ENCODE measurements around the gene BTLA.
"Not testable (repeated sequence)": the region's sequence is repeated elsewhere in the genome, so short reads cannot be mapped to it uniquely, and the experiment has no call there.

Gene BTLA, protein sequence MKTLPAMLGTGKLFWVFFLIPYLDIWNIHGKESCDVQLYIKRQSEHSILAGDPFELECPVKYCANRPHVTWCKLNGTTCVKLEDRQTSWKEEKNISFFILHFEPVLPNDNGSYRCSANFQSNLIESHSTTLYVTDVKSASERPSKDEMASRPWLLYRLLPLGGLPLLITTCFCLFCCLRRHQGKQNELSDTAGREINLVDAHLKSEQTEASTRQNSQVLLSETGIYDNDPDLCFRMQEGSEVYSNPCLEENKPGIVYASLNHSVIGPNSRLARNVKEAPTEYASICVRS

DNA sequence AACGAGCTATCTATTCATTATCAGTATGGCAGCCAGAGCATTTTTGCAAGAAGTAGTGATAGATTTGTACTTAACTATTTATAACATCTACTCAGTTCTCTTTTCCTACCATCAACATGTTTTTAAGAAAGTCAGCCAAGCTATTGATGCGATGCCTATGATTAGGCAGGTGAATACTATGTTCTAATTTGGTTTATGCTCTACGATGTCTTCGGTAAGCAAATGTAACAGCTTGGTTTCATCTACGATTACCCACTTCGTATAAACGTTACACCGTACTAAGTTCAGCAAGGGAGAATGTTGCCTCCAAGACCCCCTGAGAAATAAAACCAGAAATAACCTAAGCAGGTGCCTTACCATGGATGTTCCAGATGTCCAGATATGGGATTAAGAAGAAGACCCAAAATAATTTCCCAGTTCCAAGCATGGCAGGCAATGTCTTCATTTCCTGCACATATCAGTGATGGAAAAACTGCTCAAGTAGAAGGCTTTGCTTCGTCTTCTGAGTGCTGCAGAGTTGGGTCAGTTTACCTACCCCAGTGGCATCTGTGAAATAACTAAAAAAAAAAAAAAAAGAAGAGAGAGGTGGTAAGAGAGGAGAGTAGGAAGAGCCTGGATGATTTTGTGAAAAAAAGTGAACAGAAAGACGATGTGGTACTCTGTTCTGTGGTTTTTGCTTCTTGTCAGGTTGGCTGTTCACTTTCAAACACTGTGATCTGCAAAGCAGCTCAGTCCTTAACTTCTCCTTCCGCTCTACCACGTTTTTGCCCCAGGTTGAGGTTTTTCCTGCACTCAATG, at the start of gene BTLA:
Gene BTLA, minus strand, starts transcription at position 559 of the 798 bp plus-strand sequence. Its CDS starts 114 bp downstream, at position 445.
- DNase-seq = no peak

DNA sequence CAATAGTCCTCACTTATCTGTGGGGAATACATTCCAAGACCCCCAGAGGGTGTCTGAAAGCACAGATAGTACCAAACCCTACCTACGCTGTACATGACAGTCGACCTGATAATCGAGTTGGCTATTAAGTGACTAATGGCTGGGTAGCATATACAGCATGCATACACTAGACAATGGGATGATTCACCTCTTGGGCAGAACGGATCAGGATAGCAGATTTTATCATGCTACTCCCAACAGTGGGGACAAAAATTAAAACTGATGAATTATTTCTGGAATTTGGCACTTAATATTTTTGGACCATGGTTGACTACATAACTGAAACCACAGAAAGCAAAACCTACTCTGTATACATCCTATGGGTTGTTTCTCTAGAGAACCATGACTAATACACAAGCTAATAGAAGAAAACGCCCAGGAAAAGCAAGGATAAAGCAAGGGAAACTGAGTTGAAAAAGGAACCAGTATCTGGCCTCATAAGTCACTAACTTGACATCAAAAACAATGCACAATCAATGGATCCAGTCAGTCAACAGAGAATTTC, 47.0 kb upstream of the BTLA start:
- DNase-seq = no peak

DNA sequence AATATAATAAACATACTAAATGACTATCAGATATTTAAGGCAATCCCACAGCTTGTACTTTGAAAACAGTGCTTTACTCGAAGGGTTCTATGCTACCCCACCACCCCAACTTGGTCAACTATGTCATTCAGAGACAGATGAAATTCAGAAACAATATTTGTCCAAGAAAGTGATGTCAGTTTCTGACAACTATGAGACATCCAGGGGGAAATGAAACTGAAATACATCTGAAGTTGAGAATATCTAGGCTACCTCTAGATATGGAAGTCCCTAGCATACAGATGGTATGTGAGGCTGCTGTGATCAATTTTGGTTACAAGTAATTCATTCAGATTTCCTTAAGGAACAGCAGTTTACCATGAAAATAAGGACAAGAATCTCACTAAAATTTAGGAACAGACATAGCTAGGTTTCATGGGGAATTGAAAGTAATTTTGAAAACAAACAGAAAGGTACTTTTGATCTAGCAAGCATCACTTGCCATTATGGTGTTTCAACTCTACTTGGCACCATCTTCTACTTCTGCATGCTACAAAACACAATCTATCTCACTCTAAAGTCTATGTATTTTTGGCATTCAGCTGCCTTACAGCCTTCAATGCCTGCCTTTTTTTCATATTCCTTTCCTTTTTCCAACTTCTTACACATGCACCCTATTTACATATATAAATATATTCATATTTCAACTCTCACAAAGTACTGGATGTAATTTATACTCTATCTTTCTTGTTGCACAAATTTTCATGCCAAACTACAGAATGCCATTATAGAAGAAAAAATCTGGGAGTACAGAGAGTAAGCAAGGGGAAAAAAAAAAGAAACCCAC, 40.8 kb upstream of the BTLA start:
- DNase-seq = no peak

DNA sequence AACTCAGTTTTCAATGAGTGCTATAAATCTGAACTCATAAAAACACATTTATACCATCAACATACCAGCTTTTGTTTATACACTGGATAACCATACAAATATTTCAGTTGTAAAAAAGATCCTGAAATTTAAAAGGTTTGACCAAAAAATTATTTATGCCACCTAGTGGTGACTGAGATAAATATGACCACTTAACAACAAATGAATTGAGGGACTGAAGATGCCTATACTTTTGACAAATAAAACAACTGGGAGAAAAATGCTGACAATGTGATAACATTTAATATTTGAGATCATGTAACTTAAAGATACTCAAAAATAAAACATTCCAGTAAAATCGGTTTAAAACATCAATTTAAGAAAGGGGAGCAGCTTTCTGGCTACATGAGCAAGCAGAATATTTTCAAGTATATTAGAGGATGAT, 32.1 kb upstream of the BTLA start:
- peak; percentile 53 for DNase-seq

DNA sequence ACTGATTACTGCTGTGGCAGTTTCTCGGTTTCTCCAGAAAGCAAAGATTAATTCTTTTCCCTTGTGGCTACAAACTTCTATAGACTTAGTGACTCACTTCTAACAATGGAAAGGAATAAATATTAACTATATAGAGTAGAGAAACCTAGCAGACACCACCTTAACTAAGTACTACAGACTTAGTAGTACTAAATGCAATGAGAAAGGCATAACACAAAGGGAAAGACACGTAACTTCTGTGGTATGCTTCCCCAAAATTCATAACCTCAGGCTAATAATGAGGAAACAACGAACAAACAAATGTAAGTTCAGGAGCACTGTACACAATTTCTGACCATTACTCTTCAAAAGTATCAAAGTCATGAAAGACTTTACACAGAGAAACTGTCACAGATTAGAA, 31.3 kb upstream of the BTLA start:
- DNase-seq = no peak

DNA sequence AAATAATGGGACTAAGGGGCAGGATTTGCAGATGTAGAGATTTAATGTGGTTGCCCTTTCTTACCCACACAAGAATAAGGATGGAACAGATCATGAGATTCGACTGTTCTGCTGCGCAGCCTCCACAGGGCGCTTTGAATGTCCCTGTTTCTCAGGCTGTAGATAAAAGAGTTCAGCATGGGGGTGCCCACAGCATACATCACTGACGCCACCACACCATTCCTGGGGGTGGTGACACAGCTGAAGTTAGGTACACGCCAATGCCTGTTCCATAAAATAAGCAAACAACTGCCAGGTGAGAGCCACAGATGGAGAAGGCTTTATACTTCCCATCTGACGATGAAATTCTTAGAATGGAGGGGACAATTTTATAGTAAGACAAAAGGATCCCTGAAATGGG, 24.9 kb upstream of the BTLA start:
- not testable (repeated sequence) for DNase-seq

DNA sequence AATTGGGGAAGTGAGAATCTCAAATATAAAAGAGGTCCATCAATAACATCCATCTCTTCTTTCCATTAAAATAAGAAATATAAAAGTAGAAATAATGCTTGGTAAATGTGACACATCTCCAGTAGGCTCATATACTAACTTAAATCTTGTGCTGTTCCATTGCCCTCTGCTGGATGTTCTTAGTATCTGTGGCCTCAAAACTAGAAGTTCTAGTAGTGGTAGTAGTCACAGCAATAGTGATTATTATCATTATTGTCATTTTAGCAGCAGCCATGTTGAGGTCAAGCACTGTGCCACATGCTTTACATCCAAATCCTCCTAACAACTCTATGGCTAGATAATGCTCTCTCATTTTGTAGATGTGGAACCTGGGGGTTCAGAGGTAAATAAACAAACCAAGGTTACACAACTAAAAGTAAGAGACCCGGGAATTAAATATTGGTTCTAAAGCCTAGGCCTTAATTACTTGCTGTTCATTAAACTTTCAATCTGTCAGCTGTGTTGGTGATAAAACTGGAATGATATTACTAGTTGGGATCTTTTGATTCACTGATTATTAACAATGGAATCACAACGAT, 20.2 kb upstream of the BTLA start:
- DNase-seq = peak; percentile 81

DNA sequence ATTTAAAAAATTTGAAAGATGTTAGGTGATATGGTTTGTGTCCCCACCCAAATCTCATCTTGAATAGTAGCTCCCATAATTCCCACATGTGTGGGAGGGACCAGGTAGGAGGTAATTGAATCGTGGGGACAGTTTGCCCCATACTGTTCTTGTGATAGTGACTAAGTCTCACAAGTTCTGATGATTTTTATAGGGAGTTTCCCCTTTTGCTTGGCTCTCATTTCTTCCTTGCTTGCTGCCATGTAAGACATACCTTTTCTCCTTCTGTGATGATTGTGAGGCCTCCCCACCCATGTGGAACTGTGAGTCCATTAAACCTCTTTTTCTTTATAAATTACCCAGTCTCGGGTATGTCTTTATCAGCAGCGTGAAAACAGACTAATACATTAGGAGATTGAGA, 19.7 kb upstream of the BTLA start:
- DNase-seq = not testable (repeated sequence)

DNA sequence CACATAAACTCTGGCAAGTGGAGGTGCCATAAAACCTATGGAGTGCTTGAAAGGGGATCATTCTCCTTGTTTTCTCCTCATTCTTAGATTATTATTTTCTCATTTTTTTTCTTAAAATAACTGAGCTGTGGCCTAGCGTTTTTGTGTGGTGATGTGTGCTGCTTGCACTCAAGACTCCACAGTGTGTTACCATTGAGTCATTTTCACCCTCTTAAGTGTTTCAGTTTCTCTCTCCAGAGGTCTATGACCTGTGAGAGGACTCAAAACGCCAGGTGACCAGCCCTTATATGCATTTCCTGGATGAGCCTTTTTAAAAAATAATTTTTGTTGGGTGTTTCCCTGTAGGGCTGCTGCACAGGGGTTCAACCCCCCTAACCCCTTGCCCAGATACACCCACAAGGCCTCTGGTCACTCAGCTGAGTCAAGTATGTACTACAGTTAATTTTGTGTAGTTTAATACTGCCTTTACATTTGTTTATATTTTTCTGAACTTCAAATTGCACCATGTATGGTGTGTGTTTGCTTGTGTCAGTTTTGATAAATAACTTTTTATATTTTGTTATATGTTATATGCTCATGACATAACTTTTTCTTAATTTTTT, 15.4 kb upstream of the BTLA start:
- no peak for DNase-seq

DNA sequence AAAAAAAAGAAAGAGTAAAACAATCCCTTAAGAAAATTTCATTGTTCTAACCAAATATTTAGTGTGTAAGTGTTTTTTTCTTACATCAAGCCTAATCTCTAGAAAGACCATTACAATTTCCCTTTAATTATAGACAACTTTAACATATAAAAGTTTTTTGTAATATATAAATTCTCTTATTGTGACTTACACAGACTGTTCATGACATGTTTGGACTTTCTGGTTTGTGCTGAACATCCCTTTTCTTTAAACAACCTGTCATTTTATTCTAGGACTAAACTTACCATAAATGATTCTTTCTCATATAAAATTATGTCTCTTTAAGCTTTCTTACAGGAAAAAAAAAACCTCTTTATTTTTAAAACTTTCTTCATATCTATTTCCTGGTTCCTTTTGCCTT, 13.0 kb upstream of the BTLA start:
- DNase-seq = peak; percentile 10

DNA sequence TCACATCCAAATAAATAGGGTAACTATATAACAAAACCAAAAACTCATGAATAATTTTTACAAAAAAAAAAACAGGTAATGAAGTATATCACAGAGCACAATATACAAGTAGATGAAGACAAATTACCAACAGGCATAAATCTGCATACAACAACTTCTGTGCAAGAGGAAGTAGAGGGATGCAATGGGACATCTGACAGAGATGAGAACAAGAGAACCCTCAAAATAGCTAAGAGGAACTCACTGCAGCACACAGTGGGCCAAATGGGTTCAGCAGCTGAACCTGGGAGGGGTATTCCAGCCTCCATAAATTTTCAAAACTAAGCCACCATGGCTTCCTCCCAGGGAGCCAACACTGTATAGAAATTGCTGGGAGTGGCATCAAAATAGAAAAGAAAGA, 9.6 kb upstream of the BTLA start:
- DNase-seq = no peak

DNA sequence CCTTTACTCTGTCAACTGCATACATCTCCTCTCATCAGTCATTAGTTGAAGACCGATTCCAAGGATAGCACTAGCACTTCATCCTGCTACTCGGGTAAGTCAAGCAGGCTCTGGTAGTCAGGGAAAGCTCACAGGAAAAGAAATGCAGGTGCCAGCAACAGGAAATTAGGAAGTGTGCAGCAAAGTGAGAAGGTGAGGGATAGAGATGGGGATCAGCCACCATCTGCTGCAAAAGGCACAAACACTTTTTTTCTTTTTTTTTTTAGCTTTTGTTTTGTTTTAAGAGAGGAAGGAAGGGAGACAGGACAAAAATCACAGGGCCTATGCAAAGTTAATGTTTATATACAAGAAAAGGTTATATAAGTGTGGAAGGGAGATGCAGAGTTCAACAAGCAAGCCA, 9.0 kb upstream of the BTLA start:
- no peak for DNase-seq

DNA sequence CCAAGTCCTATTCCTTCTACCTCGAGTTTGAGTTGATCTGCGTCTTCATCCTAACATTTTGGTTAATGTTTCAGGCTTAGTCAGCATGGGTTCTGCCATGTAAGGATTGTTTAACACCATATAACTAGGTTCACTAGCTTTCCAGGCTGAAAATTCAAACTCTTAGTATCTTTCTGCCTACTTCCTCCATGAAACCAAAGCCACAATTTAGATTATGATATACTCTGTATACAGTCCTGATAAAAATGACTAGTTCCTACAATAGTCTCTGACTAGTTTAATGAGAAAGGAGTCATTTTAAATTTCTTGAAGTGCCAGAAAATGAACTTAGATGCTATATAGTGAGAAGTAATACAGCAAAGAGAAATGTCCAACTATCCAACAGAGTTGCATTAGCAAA, 6.6 kb upstream of the BTLA start:
- DNase-seq = no peak

DNA sequence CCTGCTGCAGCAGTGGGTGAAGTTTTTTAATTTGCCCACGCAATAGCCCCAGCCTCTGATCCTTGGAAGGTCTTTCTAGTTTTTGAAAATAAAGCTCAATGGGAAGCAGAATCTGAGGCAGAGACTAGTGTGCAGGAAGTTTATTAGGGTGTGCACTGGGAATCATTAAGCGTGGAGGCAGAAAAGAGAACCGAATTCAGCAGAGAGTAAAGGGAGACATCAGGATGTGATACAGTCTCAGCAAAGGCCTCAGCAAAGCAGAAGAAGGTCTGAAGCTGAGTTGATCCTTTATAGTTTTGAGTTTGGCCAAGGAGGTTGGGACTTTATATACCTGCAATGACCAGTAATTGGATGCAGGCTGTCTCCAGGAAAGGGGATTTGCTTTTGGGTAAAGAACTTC, 4.9 kb upstream of the BTLA start:
- DNase-seq = no peak

DNA sequence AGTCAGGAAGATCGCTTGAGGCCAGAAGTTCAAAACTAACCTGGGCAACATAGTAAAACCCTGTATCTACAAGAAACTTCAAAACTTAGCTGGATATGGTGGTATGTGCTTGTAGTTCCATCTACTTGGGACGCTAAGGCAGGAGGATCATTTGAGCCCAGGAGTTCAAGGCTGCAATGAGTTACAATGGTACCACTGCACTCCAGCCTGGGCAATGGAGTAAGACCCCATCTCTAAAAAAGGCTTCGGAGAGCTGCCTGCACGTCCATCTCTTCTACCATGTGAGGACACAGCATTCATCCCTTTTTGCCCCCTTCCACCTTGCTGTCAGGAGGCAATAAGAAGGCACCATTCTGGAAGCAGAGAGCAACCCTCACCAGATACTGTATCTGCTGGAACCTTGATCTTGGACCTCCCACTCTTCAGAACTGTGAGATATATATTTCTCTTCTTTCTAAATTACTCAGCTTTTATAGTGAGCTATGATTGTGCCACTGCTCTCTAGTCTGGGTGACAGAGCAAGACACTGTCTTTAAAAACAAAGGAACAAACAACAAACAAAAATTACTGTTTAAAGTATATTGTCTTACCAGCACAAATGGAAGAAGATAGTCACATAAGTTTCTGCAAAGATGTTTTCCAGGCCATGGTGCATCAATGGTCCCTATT, 4.2 kb upstream of the BTLA start:
- DNase-seq = no peak

DNA sequence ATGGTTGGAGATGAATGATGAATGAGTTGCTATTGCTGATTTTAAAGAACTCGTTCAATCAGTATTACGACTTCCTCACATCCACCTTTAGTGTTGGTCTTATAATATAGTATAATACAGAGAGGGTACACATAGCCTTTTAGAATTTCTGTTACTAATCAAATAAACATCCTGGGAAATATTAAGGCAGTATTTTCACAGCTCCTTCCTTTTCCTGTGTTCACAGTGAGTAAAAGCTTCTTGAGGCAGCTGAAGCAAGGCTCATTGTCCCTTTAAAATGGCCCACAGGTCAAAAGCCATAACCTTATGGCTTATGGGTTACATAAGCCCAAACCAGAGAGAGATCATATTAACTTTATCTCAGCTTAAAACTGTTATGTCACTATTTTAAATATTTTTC, 1.3 kb upstream of the BTLA start:
- no peak for DNase-seq

DNA sequence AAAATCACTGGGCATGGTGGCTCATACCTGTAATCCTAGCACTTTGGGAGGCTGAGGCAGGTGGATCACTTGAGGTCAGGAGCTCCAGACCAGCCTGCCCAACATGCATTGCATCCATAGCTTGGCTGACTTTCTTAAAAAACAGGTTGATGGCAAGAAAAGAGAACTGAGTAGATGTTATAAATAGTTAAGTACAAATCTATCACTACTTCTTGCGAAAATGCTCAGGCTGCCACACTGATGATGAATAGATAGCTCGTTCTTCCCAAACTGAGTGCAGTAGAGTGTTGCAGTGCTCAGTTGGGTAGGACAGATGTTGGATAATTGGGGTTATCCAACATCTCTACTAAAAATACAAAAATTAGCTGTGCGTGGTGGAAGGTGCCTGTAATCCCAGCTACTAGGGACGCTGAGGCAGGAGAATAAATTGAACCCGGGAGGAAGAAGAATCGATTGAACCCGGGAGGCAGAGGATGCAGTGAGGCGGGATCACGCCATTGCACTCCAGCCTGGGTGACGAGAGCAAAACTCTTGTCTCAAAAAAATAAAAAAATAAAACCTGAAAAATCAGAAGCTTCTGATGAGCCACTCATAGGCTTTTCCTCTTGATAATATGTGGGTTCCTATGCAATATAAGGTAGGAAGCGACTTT, 1.2 kb downstream of the BTLA start:
- no peak for DNase-seq

DNA sequence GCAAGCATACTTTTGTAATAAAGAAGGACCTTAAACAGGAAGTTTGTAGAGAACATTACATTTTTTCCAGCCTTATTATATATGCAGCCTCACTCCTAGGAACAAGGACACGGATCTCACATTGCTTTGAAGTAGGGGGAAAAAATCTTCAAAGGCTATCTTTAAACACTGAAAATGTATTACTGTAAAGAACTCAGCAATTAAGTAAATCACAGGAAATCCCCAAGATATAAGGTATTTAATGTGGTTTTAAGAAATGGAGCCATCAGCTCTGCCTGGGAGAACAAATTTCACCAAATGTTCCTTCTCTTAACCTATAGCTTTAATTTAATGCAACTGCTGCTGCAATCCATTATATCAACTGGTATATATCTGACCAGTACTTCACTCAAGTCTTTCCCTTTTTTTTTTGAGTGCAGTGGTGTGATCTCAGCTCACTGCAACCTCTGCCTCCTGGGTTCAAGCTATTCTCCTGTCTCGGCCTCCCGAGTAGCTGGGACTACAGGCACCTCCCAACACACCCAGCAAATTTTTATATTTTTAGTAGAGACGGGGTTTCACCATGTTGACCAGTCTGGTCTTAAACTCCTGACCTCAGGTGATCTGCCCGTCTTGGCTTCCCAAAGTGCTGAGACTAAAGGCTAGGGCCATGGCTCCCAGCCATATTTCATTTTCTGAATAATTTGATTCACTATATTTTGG, 2.8 kb downstream of the BTLA start:
- DNase-seq = no peak

DNA sequence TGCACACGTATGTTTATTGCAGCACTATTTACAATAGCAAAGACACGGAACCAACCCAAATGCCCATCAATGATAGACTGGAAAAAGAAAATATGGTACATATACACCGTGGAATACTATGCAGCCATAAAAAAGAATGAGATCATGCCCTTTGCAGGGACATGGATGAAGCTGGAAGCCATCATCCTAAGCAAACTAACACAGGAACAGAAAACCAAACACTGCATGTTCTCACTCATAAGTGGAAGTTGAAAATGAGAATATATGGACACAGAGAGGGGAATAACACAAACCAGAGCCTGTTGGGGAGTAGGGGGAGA, 4.9 kb downstream of the BTLA start:
- DNase-seq = not testable (repeated sequence)

DNA sequence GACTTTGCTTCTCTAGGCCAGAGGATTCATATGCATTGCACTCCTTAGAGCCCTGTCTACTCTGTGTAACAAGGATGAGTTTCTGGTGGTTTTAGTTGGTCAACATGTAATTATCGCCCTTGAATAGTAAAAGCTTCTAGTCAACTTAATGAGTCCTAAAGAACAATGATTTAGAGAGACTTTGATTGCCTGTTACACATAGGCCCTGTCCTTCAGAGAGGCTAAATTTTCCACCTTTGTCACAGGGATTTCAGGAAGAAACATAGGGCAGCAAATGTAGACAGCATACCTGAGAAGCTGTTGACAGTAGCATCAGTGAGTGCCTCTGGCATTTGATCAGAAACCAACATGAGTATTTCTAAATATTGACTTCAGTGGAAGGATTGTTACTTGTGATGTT, 7.1 kb downstream of the BTLA start:
- no peak for DNase-seq

DNA sequence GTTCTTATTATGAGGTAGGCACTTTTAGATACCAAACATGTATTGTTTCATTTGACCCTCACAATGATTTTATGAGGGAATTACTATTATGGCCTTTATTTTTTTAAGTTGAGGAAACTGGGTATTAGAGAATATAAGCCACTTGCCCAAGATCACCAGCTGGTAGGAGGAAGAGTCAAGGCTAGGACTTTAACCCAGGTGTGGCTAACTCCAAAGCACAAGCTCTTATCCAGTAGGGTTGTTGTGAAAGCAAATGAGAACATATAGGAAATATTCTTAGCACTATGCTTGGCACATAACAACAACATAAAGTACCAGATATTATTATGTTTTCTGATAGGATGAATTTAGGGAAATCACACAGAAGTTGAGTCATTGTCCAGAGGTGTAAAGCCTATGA, 7.9 kb downstream of the BTLA start:
- no peak for DNase-seq

Data from OCI-M1 (cell line).